HEK293T (cell line): ENCODE results near the gene ASPA.

Experiments used
- ARNT ChIP-seq: fragments of 450-650 bp; IDR thresholded peaks from 2 replicates; pipeline ENCODE4 v1.6.1; 2017; ENCODE audit warnings: mild to moderate bottlenecking
- CTBP1 ChIP-seq: fragments of 450-650 bp; IDR thresholded peaks from 2 replicates; pipeline ENCODE4 v1.6.1; 2016; ENCODE audit warnings: borderline replicate concordance
- FOXA1 ChIP-seq: fragments of 450-650 bp; IDR thresholded peaks from 2 replicates; pipeline ENCODE4 v1.6.1; 2016; ENCODE audit warnings: mild to moderate bottlenecking
- FOXM1 ChIP-seq: fragments of 450-650 bp; IDR thresholded peaks from 2 replicates; pipeline ENCODE4 v1.6.1; 2017; ENCODE audit warnings: mild to moderate bottlenecking, borderline replicate concordance
- NFRKB ChIP-seq: fragments of 450-650 bp; IDR thresholded peaks from 2 replicates; pipeline ENCODE4 v1.6.1; 2016; ENCODE audit warnings: mild to moderate bottlenecking, moderate library complexity
- SP1 ChIP-seq: fragments of 450-650 bp; IDR thresholded peaks from 2 replicates; pipeline ENCODE4 v1.6.1; 2017
- SUZ12 ChIP-seq: fragments of 450-650 bp; IDR thresholded peaks from 2 replicates; pipeline ENCODE4 v1.6.1; 2016; ENCODE audit warnings: mild to moderate bottlenecking
- TARDBP ChIP-seq: fragments of 450-650 bp; IDR thresholded peaks from 2 replicates; pipeline ENCODE4 v1.6.1; 2016

DNA sequence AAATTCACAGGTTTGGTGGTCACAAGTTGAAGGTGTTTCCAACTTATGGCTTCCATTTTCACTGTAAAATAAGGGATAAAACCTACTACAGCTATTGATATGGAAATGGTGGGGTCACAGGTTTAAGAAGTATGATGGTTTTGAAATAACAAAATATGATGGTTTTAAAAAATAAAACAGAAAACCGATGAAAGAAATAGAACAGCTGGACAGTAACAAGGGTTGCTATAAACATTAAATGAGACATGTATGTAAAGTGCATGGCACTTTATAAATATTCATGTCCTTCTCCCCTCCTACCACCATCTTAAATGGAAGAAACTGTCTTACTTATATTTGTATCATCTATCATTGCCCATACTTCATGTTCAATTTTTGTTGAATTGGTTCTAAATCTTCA, 31.3 kb downstream of the ASPA start:
- TF ChIP-seq TARDBP (no peak), SP1 (no peak), FOXA1 (no peak), ARNT (no peak), SUZ12 (no peak), CTBP1 (no peak), FOXM1 (no peak), NFRKB (no peak)
